H1 (cell line): ENCODE results near the gene RTF1.

Source experiments
- CHD1 ChIP-seq: IDR thresholded peaks from 2 replicates; pipeline ENCODE4 v1.6.1; 2012; ENCODE audit warnings: low read depth, low read length, improper control_type of control experiment
- SIN3A ChIP-seq, 2 experiments: IDR thresholded peaks in 1 of 2; conservative IDR thresholded peaks in 1 of 2; 2 replicates each; pipeline ENCODE4 v1.6.1; 2011 to 2012; ENCODE audit warnings: low read length in 2 of 2, improper control_type of control experiment in 1 of 2, low read depth in 1 of 2, mild to moderate bottlenecking in 1 of 2
- SRF ChIP-seq: IDR thresholded peaks from 2 replicates; pipeline ENCODE4 v1.6.1; 2011; ENCODE audit warnings: mild to moderate bottlenecking, low read depth, low read length, moderate library complexity

GRCh38 chr15:41499109-41499851 is 82.4 kb downstream of the RTF1 start:
- no peak for TF ChIP-seq CHD1
- no peak for TF ChIP-seq SRF
- no peak for TF ChIP-seq SIN3A (conservative IDR thresholded peaks at IDR 0.05 in 1 of 2, IDR thresholded peaks at IDR 0.05 in 1 of 2; ENCODE audit: low read depth in 1 of 2, low read length in 2 of 2)
